Measurements from ENCODE around the gene MRPL32.

MRPL32 gene

GRCh38 chr7:42925630-42926029 lies 6.5 kb upstream of the MRPL32 start:
- H3K27ac ChIP-seq: peak overlapping the region; percentile 61
- no peak for DNase-seq (ENCODE audit: low read depth, low spot score)

- no peak for DNase-seq (ENCODE audit: low read depth, low spot score)
- peak overlapping the region; percentile 61 for H3K27ac ChIP-seq
Measured at GRCh38 chr7:42926204-42926603, 6.0 kb upstream of the MRPL32 start.

GRCh38 chr7:42928754-42929153 lies 3.4 kb upstream of the MRPL32 start:
- no peak for DNase-seq (ENCODE audit: low read depth, low spot score)
- H3K27ac ChIP-seq: peak overlapping the region; percentile 51

GRCh38 chr7:42929449-42929848 lies 2.7 kb upstream of the MRPL32 start:
- H3K27ac ChIP-seq: peak overlapping the region; percentile 51
- no peak for DNase-seq (ENCODE audit: low read depth, low spot score)

GRCh38 chr7:42930889-42931288 lies 1.3 kb upstream of the MRPL32 start:
- DNase-seq (ENCODE audit: low read depth, low spot score): no peak
- peak overlapping the region; percentile 51 for H3K27ac ChIP-seq

DNA sequence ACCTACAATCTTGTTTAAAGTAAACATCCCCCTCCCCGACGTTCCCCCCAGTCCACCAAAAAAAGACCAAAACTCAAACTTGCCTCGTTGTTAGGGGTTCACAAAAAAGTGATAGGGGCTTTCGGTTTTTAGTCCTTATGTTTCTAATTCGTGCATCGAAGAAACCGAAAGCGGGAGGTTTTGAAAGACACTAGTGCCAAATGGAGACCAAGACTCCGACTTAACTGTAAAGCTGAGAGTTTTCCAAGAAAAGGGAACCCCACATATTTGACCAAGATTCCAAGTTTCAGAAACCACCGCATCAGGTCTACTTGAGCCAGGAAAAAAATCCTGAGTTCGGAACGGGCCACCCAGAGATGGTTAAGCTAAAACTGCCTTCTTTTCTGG lies 736 bp upstream of the MRPL32 start:
- H3K27ac ChIP-seq: peak overlapping the region; percentile 51
- DNase-seq (ENCODE audit: low read depth, low spot score): no peak

GRCh38 chr7:42932811-42933591 lies 825 bp downstream of the MRPL32 start:
- peak overlapping the region; percentile 51 for H3K27ac ChIP-seq
- no peak for DNase-seq (ENCODE audit: low read depth, low spot score)

DNA sequence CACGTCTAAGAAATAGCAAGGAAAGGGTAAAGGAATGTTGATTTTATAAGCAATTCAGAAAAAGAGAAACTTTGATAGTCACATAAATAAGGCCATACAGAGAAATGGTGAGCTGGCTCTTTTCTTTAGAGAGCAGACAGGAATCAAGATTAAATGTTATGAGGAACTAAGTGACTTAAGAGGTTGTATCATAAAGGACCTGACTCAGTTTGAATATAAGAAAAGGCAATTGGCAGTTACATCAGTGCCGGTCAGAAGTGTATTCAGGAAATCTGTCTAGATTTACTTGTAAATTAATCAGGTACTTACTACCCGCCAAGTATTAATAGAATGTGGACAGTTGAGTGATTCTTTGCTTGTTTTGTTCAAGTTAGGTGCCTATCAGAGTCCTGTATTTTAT lies 2.1 kb downstream of the MRPL32 start:
- H3K27ac ChIP-seq: no peak overlapping the region
- no peak for DNase-seq (ENCODE audit: low read depth, low spot score)

GRCh38 chr7:42935861-42936260 lies 3.7 kb downstream of the MRPL32 start:
- no peak overlapping the region for H3K27ac ChIP-seq
- no peak for DNase-seq (ENCODE audit: low read depth, low spot score)

GRCh38 chr7:42939457-42940240 lies 7.5 kb downstream of the MRPL32 start:
- no peak for DNase-seq (ENCODE audit: low read depth, low spot score)
- no peak overlapping the region for H3K27ac ChIP-seq

- no peak overlapping the region for H3K27ac ChIP-seq
- DNase-seq (ENCODE audit: low read depth, low spot score): no peak
Measured at GRCh38 chr7:42940985-42941847, 9.0 kb downstream of the MRPL32 start.

DNA sequence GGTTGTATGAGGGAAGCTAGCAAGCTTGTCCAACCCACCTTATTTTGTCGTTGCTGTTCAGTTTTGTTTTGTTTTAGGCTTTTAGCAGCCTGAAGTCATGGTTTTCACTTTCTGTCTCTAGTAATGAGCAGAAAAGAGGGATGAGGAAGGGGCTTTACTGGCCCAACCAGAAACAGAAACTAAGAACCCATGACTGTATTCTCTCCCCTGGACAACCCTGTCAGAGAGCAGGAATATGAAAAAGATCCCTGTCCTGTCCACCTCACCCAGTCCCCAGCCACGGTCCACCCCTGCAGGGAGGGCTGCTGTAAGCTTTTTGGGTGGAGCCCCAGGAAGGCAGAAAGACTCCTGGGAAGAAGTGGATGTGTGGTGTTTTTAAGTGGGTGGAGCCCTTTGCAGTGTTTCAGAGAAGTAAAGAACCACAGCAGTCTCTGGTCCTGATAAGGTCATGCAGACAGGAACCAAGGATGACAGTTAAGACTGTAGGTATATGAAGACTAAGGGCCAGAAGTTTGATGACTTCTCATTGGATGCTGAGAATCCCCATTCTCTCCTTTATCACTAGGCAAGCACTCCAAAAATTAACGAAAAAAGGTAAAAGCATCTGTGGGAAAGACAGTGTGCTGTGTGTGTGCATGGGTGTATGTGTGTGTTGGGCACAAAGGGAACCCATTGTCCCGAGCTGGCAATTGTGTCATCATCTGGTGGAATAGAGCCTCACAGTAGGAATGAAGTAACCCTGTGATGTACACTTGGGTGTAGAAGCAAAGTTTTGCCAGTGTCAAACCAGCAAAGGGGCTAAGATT lies 13.8 kb downstream of the MRPL32 start:
- no peak overlapping the region for H3K27ac ChIP-seq
- no peak for DNase-seq (ENCODE audit: low read depth, low spot score)

GRCh38 chr7:42946627-42946950 lies 14.4 kb downstream of the MRPL32 start:
- no peak for DNase-seq (ENCODE audit: low read depth, low spot score)
- H3K27ac ChIP-seq: no peak overlapping the region

DNA sequence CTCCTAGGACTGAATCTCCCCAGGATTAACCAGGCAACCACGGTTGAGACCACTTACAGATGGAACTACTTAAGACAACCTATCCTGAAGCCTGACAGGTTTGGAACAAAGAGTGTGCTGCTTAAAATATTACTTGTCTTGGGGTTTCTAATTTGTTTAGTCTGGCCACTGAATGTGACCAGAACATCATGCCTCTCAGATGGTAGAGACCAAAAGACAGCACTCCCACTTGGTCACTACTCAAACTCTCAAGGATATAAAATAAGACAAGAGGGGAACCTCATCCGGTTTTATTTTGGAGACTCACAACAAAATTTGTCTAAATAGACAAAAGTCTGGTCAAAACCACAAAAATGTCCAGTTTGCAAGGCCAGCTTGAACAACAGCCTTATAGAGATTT lies 15.3 kb downstream of the MRPL32 start:
- DNase-seq (ENCODE audit: low read depth, low spot score): no peak
- no peak overlapping the region for H3K27ac ChIP-seq

DNA sequence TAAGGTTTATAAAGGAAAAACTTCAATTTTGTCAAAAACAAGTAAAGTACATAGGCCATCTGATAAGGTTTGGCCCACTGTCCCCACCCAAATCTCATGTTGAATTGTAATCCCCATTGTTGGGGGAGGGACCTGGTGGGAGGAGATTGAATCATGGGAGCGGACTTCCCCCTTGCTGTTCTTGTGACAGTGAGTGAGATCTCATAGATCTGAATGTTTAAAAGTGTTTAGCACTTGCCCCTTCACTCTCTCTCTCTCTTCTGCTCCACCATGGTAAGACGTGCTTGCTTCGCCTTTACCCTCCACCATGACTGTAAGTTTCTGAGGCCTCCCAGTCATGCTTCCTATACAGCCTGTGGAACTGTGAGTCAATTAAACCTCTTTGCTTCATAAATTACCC lies 18.2 kb downstream of the MRPL32 start:
- no peak overlapping the region for H3K27ac ChIP-seq
- DNase-seq (ENCODE audit: low read depth, low spot score): no peak

- no peak for DNase-seq (ENCODE audit: low read depth, low spot score)
- H3K27ac ChIP-seq: no peak overlapping the region
Measured at GRCh38 chr7:42952328-42952727, 20.2 kb downstream of the MRPL32 start.

GRCh38 chr7:42953994-42954393 lies 21.8 kb downstream of the MRPL32 start:
- no peak for DNase-seq (ENCODE audit: low read depth, low spot score)
- H3K27ac ChIP-seq: no peak overlapping the region

- DNase-seq (ENCODE audit: low read depth, low spot score): no peak
- no peak overlapping the region for H3K27ac ChIP-seq
Measured at GRCh38 chr7:42956062-42956461, 23.9 kb downstream of the MRPL32 start.

- no peak for DNase-seq (ENCODE audit: low read depth, low spot score)
- no peak overlapping the region for H3K27ac ChIP-seq
Measured at GRCh38 chr7:42959549-42959948, 27.4 kb downstream of the MRPL32 start.

DNA sequence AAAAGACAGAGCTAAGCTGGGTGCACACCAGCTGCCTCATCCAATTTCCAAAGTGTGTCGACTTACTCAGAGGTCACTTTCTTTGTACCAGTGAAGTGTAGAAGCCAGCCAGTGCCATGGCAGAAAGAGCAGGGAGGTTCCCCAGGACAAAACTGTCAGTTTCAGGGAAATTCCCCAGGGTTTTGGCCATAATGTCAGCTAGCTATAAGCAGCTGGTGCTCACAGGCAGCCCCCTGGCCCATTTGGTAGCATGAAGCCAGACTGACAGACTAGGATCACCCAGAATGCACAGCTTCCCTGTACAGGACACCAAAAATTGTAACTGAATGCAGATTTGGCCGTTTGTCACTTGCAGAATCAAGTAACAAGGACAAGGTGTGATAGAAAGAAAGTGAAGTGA lies 28.6 kb downstream of the MRPL32 start:
- no peak overlapping the region for H3K27ac ChIP-seq
- DNase-seq (ENCODE audit: low read depth, low spot score): no peak
